ENCODE measurements around the gene SHISA5. TPM values are rescaled to one million over a fixed set of nuclear protein-coding genes. Genes with fewer than 3 reads are reported as not detected.

SHISA5 gene
- total RNA-seq, 1 experiment from 2014 or later = 174 TPM

DNA sequence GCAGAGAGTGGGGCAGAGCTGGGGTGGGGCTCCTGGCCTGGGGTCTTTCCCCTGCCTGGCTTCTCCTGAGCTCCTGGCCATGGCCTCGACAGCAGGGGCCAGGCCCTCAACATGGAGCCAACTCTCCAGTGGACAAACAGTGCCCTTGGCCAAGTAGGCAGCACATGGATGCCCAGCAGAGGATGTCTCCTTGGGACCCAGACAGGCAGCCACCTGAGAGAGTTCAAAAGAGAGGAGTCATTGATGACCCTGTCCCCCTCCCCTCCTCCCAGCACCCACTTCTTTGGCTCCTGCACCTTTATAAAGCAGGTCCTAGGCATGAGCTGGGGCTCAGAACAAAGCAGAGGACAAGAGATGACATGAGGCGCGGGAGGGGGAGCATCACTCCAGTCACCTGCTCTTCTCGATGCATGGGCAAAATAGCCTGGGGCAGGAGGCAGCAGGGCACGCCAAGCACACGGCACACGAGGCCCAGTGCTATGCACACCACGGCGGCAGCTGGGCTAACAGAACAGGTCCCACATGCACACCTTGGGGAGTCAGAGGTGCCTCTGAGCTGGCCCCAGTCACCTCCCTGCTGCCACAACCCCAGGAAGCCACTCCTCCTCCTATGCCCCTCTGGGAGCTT is 27.4 kb downstream of the SHISA5 start:
- Histone ChIP-seq H3K14ac (ENCODE audit: insufficient read depth, low read length) (no peak overlapping the region), H3K18ac (ENCODE audit: insufficient read length, low read depth, low read length) (no peak overlapping the region), H2BK12ac (ENCODE audit: insufficient read length, low read depth, low read length) (no peak overlapping the region), H3K79me2 (ENCODE audit: insufficient read depth, low read length) (no peaks in the 10 kb centered on the region), H2BK120ac (ENCODE audit: low read depth, low read length, poor library complexity, severe bottlenecking) (no peak overlapping the region), H3K4me2 (ENCODE audit: insufficient read depth, insufficient read length, low read length) (no peak overlapping the region), H3T11ph (ENCODE audit: low read length) (no peak overlapping the region), H3K56ac (ENCODE audit: insufficient read length, low read depth, low read length) (no peak overlapping the region), H3K79me1 (ENCODE audit: insufficient read depth, low read depth, low read length, poor library complexity, severe bottlenecking) (no peaks in the 10 kb centered on the region), H4K20me1 (ENCODE audit: control insufficient read depth, insufficient read depth, insufficient read length) (no peaks in the 10 kb centered on the region), H3K27me3 (ENCODE audit: insufficient read depth, low read length) (no peaks in the 10 kb centered on the region), H3K9ac (ENCODE audit: extremely low read depth, insufficient read length, low read length) (no peak overlapping the region), H2BK20ac (ENCODE audit: low read depth, low read length, poor library complexity, severe bottlenecking) (no peak overlapping the region), H2AK5ac (ENCODE audit: insufficient read length, low read length) (no peak overlapping the region), H3K27ac (ENCODE audit: insufficient read length, low read depth, low read length) (no peak overlapping the region), H2AFZ (ENCODE audit: low read length) (no peak overlapping the region), H2BK5ac (ENCODE audit: insufficient read length, low read length) (no peak overlapping the region), H3K23ac (ENCODE audit: insufficient read length, low read depth, low read length) (no peak overlapping the region), H4K91ac (ENCODE audit: insufficient read length, low read depth, low read length) (no peak overlapping the region), H4K5ac (ENCODE audit: insufficient read length, low read depth, low read length) (no peak overlapping the region), H3K23me2 (ENCODE audit: insufficient read length, low read depth, low read length, poor library complexity, severe bottlenecking) (peaks cover 5% of the 10 kb centered on the region), H2BK15ac (ENCODE audit: low read depth, low read length) (no peak overlapping the region), H3K9me3 (ENCODE audit: control insufficient read depth, low read depth, low read length) (no peaks in the 10 kb centered on the region), H3K4me1 (ENCODE audit: insufficient read depth, low read length) (peaks cover 7% of the 10 kb centered on the region; the same call in 1 of the 2 replicates), H3K4ac (ENCODE audit: low read depth, low read length) (no peak overlapping the region), H4K8ac (replicated peaks; ENCODE audit: insufficient read length, low read depth, low read length) (no peak overlapping the region)
- Mint-ChIP-seq H3K9me3 (no peaks in the 10 kb centered on the region; a peak in 1 of 5 replicates), H3K36me3 (ENCODE audit: insufficient read depth in 1 of 3, low read depth in 3 of 3) (peaks cover 5 to 6% (median 6%) of the 10 kb centered on the region in 3 experiments; a peak in 5 of 7 replicates), H3K4me3 (no peak overlapping the region), H3K27me3 (ENCODE audit: low read depth) (no peaks in the 10 kb centered on the region), H3K27ac (no peak overlapping the region; a peak in 2 of 7 replicates), H3K4me1 (peaks cover 43 to 47% of the 10 kb centered on the region in 2 experiments)
- no peak for DNase-seq
- TF ChIP-seq, protein P1, sequence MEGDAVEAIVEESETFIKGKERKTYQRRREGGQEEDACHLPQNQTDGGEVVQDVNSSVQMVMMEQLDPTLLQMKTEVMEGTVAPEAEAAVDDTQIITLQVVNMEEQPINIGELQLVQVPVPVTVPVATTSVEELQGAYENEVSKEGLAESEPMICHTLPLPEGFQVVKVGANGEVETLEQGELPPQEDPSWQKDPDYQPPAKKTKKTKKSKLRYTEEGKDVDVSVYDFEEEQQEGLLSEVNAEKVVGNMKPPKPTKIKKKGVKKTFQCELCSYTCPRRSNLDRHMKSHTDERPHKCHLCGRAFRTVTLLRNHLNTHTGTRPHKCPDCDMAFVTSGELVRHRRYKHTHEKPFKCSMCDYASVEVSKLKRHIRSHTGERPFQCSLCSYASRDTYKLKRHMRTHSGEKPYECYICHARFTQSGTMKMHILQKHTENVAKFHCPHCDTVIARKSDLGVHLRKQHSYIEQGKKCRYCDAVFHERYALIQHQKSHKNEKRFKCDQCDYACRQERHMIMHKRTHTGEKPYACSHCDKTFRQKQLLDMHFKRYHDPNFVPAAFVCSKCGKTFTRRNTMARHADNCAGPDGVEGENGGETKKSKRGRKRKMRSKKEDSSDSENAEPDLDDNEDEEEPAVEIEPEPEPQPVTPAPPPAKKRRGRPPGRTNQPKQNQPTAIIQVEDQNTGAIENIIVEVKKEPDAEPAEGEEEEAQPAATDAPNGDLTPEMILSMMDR (conservative IDR thresholded peaks at IDR 0.05) = no peak
- no CpG with 5 or more reads among the region's 9 CpGs for WGBS (ENCODE audit: extremely low coverage, insufficient read length, low lambda C conversion rate)

All from H9 (cell line).